HepG2 (cell line): Measurements from ENCODE around the gene FGF14.

ENCODE experiments used
- ARHGAP35 ChIP-seq: sonication (generic); formaldehyde crosslinking; IDR thresholded peaks from 2 replicates; pipeline ENCODE4 v1.9.0; 2022; ENCODE audit warnings: mild to moderate bottlenecking, inconsistent platforms, moderate library complexity, missing genetic modification reagents, borderline replicate concordance
- ATF2 ChIP-seq: sonication (generic); formaldehyde crosslinking; IDR thresholded peaks from 2 replicates; pipeline ENCODE4 v1.4.0; 2020; ENCODE audit warnings: missing genetic modification reagents
- ATF3 ChIP-seq: sonication (generic); formaldehyde crosslinking; IDR thresholded peaks from 2 replicates; pipeline ENCODE4 v1.4.0; 2020; ENCODE audit warnings: missing genetic modification reagents
- BRCA1 ChIP-seq: sonication (generic); formaldehyde crosslinking; IDR thresholded peaks from 2 replicates; pipeline ENCODE4 v1.4.0; 2020; ENCODE audit warnings: missing genetic modification reagents
- CTCF ChIP-seq: sonication (generic); formaldehyde crosslinking; IDR thresholded peaks from 2 replicates; pipeline ENCODE4 v1.5.0; 2020; ENCODE audit warnings: mild to moderate bottlenecking, missing genetic modification reagents, moderate library complexity
- JUN ChIP-seq: sonication (generic); formaldehyde crosslinking; IDR thresholded peaks from 2 replicates; pipeline ENCODE4 v1.4.0; 2020; ENCODE audit warnings: mild to moderate bottlenecking, missing genetic modification reagents
- KAT2B ChIP-seq: fragments of 150-350 bp; IDR thresholded peaks from 2 replicates; pipeline ENCODE4 v1.6.1; 2014; ENCODE audit warnings: low read depth, low read length, borderline replicate concordance
- MATR3 ChIP-seq: sonication (generic); formaldehyde crosslinking; IDR thresholded peaks from 2 replicates; pipeline ENCODE4 v1.4.0; 2020; ENCODE audit warnings: missing genetic modification reagents
- PRPF4 ChIP-seq: fragments of 200-400 bp; formaldehyde crosslinking; IDR thresholded peaks from 2 replicates; pipeline ENCODE4 v1.6.1; 2016; ENCODE audit warnings: low read length, low read depth; ENCODE audit not compliant: poor library complexity, severe bottlenecking
- RAD21 ChIP-seq: fragments of 450-650 bp; formaldehyde crosslinking; IDR thresholded peaks from 2 replicates; pipeline ENCODE4 v1.5.0; 2020; ENCODE audit warnings: mild to moderate bottlenecking
- ZBTB33 ChIP-seq: sonication (generic); formaldehyde crosslinking; IDR thresholded peaks from 2 replicates; pipeline ENCODE4 v1.4.0; 2020; ENCODE audit warnings: missing genetic modification reagents
- ZBTB46 ChIP-seq: sonication (generic); formaldehyde crosslinking; IDR thresholded peaks from 2 replicates; pipeline ENCODE4 v1.4.0; 2020; ENCODE audit warnings: mild to moderate bottlenecking, missing genetic modification reagents, borderline replicate concordance

GRCh38 chr13:102042746-102043145 lies 359.1 kb downstream of the FGF14 start:
- TF ChIP-seq ATF3 (no peak), MATR3 (CRISPR knock-in tag) (no peak), CTCF (no peak), RAD21 (CRISPR knock-in tag) (no peak), KAT2B (no peak), ZBTB33 (no peak), ATF2 (no peak), BRCA1 (CRISPR knock-in tag) (no peak), JUN (CRISPR knock-in tag) (no peak), PRPF4 (no peak), ZBTB46 (CRISPR knock-in tag) (no peak), ARHGAP35 (CRISPR knock-in tag) (no peak)
